Measurements from ENCODE around the gene EXOC1. TPM values are rescaled to one million over a fixed set of nuclear protein-coding genes. Genes with fewer than 3 reads are reported as not detected.

EXOC1 gene
- total and polyA plus RNA-seq, 12 donors: 14.2 to 44.2 (median 29.2) TPM

- intact Hi-C loops (cut with DNase I): no loop called here
- no peak overlapping the region for H3K27ac ChIP-seq
- no peaks in the 10 kb centered on the region for H3K27me3 ChIP-seq
- DNase-seq: no peak
- H3K9me3 ChIP-seq (replicated peaks in 1 of 3): no peaks in the 10 kb centered on the region
- WGBS, 4 donors: 97 to 99% (median 98%) methylated on average over 5 of the region's 5 CpGs
- H3K4me3 ChIP-seq: no peak overlapping the region
- TF ChIP-seq POLR2A (IDR thresholded peaks at IDR 0.05) (no peak), CTCF (IDR thresholded peaks at IDR 0.05) (no peak)
- no peaks in the 10 kb centered on the region for H3K36me3 ChIP-seq (replicated peaks in 1 of 2)
- H3K4me1 ChIP-seq (replicated peaks in 1 of 2): peaks cover 0 to 18% of the 10 kb centered on the region in 2 donors
Measured at GRCh38 chr4:55951191-55951922, 97.9 kb downstream of the EXOC1 start.

Small RNAs within 50 kb of the gene (small RNA-seq; reads per million reads assigned to genes)
- gene RNU6-652P: 0 reads per million in 2 donors

Other genes with a start within 250 kb of the EXOC1 start
- under 1 TPM in 3 of 9 donors, not detected in 6; 0.39 to 0.99 (median 0.83) TPM for gene NMU, start 217.3 kb upstream of the EXOC1 start, total RNA-seq
- gene NMU, start 217.3 kb upstream of the EXOC1 start, polyA plus RNA-seq: under 1 TPM in 2 of 3 donors, not detected in 1; 0.24 to 0.31 TPM
- gene EXOC1L, start 33.9 kb upstream of the EXOC1 start, total RNA-seq: not detected
- gene EXOC1L, start 33.9 kb upstream of the EXOC1 start, polyA plus RNA-seq: under 1 TPM in 1 of 3 donors, not detected in 2; 0.17 TPM
- gene CEP135, start 95.3 kb downstream of the EXOC1 start, total RNA-seq: 1 to 10 TPM; 1.4 to 7.5 (median 3.9) TPM
- 1 to 10 TPM; 1.0 to 2.9 (median 2.2) TPM for gene CEP135, start 95.3 kb downstream of the EXOC1 start, polyA plus RNA-seq

Measured in adrenal gland (tissue), 12 donors.